ENCODE measurements around the gene WDFY4.

Gene WDFY4

DNA sequence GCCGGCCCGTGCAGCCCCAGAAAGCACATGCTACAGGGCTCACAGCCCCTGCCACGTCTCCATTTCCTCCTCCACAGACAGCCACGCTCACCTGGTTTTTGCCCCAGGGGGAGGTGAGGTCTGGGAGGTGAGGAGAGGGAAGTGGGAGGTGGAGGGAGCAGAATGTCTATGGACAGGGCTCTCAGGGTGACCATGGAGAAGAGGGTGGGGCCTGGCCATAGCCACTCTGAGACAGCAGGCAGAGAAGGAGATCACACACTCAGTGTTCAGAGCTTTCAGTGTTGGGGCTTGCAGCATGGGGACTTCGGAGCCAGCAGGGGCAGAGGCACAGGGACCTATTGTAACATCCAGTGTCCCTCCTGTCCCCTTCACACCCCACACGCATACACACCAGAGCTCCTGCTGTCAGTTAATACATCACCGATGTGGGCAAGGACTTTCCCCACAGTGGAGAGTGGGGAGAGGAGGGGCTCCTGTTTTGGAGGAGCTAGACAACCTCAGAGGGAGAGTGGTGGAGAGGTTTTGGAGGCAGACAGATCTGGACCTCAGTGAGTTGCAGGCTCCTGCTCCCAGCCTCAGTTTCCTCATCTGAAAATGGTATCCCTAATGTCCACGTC, 14.4 kb downstream of the WDFY4 start:
- no peaks in the 10 kb centered on the region for H3K27me3 ChIP-seq
- H3K4me3 ChIP-seq: no peak overlapping the region
- H3K27ac ChIP-seq: no peak overlapping the region
- no peaks in the 10 kb centered on the region for H3K36me3 ChIP-seq
- intact Hi-C loops (cut with DNase I; ENCODE audit: low total_unique reads): no loop called here
- no peaks in the 10 kb centered on the region for H3K4me1 ChIP-seq
- no peaks in the 10 kb centered on the region for H3K9me3 ChIP-seq
- TF ChIP-seq CTCF (IDR thresholded peaks at IDR 0.05): no peak
- no peak for DNase-seq

DNA sequence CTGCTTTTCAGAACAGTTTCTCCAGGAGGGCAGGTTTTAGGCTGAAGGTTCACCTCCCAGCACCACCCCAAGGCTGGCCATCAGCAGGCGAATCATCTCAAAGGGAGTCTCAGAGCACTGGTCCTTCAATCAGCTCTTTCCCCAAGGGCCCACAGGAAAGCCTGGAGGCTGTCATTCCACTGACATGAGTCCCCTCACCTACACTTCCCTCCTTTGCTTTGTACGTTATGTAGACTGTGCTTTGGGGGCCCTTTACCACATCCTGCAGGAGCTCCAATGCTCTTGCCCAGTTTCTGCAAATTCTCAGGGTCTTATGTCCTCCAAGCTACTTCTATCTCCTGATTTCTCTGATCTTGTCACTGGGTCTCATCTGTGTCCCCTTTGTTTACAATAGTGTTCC, 15.4 kb downstream of the WDFY4 start:
- intact Hi-C loops (cut with DNase I; ENCODE audit: low total_unique reads): no loop called here
- Histone ChIP-seq H3K27me3 (no peaks in the 10 kb centered on the region), H3K9me3 (no peaks in the 10 kb centered on the region), H3K27ac (no peak overlapping the region), H3K36me3 (no peaks in the 10 kb centered on the region), H3K4me3 (no peak overlapping the region), H3K4me1 (no peaks in the 10 kb centered on the region)
- TF ChIP-seq CTCF (IDR thresholded peaks at IDR 0.05): no peak
- DNase-seq: no peak

DNA sequence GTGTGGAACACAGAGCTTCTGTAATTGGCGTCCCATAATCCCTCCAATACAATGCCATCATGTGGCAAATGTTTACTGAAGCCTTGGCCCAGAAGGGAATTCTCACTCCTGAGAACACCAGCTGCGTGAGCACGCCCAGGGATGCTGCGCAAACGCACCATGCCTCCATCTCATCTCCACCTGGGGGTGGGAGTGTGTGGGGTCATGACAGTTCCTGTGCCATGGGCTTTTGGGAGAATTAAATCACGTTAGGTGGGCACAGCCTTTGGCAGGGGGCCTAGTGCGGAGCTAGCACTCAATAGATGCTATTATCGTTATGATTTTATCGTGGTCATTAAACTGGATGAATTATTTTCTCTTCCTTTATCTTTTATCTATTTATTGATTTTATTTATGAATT, 15.8 kb downstream of the WDFY4 start:
- no peaks in the 10 kb centered on the region for H3K9me3 ChIP-seq
- intact Hi-C loops (cut with DNase I; ENCODE audit: low total_unique reads): no loop called here
- H3K27me3 ChIP-seq: no peaks in the 10 kb centered on the region
- no peak for TF ChIP-seq CTCF (IDR thresholded peaks at IDR 0.05)
- no peak overlapping the region for H3K27ac ChIP-seq
- H3K4me3 ChIP-seq: no peak overlapping the region
- no peaks in the 10 kb centered on the region for H3K36me3 ChIP-seq
- H3K4me1 ChIP-seq: no peaks in the 10 kb centered on the region
- DNase-seq: no peak

DNA sequence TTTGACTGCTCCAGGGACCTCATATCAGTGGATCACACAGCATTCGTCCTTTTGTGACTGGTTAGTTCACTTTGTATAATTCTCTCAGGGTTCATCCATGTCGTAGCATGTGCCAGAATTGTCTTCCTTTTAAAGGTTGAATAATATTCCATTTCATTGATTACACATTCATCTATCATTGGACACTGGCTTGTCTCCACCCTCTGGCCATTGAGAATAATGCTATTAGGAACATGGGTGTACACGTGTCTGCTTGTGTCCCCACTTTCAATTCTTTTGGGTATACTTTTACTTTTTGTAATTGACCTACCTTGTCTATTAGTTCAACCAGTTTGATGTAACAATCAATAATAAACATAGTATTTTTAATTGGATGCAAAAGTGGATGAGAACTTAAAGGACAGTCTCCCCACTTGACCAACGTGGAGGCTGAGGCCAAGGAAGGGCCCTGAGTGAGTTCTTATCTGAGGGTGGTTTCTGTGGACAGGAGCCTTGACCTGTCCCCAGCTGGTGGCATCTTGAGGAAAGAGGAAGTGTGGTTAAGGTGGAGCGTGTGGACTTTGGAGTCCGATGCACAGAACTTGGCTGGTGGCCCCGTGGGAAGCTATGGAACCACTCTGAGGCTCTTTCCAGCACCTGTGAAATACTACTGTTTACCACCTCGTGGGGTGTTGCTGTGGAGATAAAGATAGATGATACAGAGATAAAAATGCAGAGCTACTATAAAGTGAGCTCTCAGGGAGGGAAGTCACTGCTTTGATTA, 16.6 kb downstream of the WDFY4 start:
- Histone ChIP-seq H3K4me1 (no peaks in the 10 kb centered on the region), H3K27me3 (no peaks in the 10 kb centered on the region), H3K9me3 (no peaks in the 10 kb centered on the region), H3K4me3 (no peak overlapping the region), H3K27ac (no peak overlapping the region), H3K36me3 (no peaks in the 10 kb centered on the region)
- intact Hi-C loops (cut with DNase I; ENCODE audit: low total_unique reads): no loop called here
- TF ChIP-seq CTCF (IDR thresholded peaks at IDR 0.05): no peak
- no peak for DNase-seq

DNA sequence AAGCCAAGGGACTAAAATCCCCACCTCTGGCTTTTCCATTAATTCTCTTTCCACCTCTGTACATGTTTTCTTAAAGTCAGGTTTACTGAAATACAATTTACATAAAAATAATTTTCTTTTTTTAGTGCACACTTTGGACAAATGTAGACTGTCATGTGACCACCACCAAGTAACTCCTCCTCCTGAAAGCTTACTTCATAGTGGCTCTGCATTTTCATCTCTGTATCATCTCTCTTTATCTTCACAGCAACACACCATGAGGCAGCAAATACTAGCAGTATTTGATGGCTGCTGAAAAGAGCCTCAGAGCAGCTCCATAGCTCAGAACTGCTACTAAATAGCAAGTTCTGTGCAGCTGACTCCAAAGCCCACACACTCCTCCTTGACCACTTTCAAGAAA, 17.3 kb downstream of the WDFY4 start:
- DNase-seq: no peak
- H3K4me1 ChIP-seq: no peaks in the 10 kb centered on the region
- TF ChIP-seq CTCF (IDR thresholded peaks at IDR 0.05): no peak

More for the DNA sequence above, 17.3 kb downstream of the WDFY4 start:
- H3K9me3 ChIP-seq: no peaks in the 10 kb centered on the region
- no peaks in the 10 kb centered on the region for H3K36me3 ChIP-seq
- H3K27me3 ChIP-seq: no peaks in the 10 kb centered on the region
- intact Hi-C loops (cut with DNase I; ENCODE audit: low total_unique reads): no loop called here
- no peak overlapping the region for H3K27ac ChIP-seq
- H3K4me3 ChIP-seq: no peak overlapping the region
